Activated B cell treated with CpG ODN at 0.5 μM for 24 hours (primary cell): ENCODE results near the gene ANKRD13D. TPM values are rescaled to one million over a fixed set of nuclear protein-coding genes. Genes with fewer than 3 reads are reported as not detected.
"Not testable (repeated sequence)": the region's sequence is repeated elsewhere in the genome, so short reads cannot be mapped to it uniquely, and the experiment has no call there.

Experiments
- ATAC-seq: fragments of 200-7000 bp; cut with Tn5 transposase; one replicate; pipeline ENCODE4 v1.10.0; 2021; ENCODE audit warnings: low read depth, mild to moderate bottlenecking, moderate library complexity
- CTCF ChIA-PET: fragments of 350-600 bp; sonication (Branson Sonifier 250); formaldehyde crosslinking; loops from one replicate; lab custom pipeline; 2021; ENCODE audit warnings: antibody characterized with exemption; lab: Charles Lee
- POLR2A ChIA-PET: fragments of 350-600 bp; sonication (Branson Sonifier 250); formaldehyde crosslinking; loops from one replicate; lab custom pipeline; 2021; ENCODE audit warnings: antibody characterized with exemption; lab: Charles Lee
- DNase-seq: peaks from one replicate; pipeline ENCODE4 v3.0.0; 2022
- H3K27ac Mint-ChIP-seq: one replicate; pipeline ENCODE4 v1.8.0; 2020; ENCODE audit warnings: mixed read lengths
- H3K27me3 Mint-ChIP-seq: one replicate; pipeline ENCODE4 v1.8.0; 2021; ENCODE audit warnings: mixed read lengths
- H3K36me3 Mint-ChIP-seq: one replicate; pipeline ENCODE4 v1.8.0; 2021; ENCODE audit warnings: low read depth, mixed read lengths
- H3K4me1 Mint-ChIP-seq: one replicate; pipeline ENCODE4 v1.8.0; 2021; ENCODE audit warnings: mixed read lengths
- H3K4me3 Mint-ChIP-seq: one replicate; pipeline ENCODE4 v1.8.0; 2020; ENCODE audit warnings: mild to moderate bottlenecking, mixed read lengths
- H3K9me3 Mint-ChIP-seq: one replicate; pipeline ENCODE4 v1.8.0; 2020; ENCODE audit warnings: mixed read lengths
- intact Hi-C: fragments of 100-400 bp; cut with micrococcal nuclease; formaldehyde crosslinking; loops from one replicate; pipeline ENCODE4 v1.15.1; 2024
- total RNA-seq: library from RNA; stranded (reverse); gene quantifications from 2 replicates; pipeline ENCODE4 v1.2.3, GENCODE V29; 2022
- TF ChIP-seq, protein P1 (sequence below): fragments of 200-600 bp; IDR thresholded peaks from one replicate; pipeline ENCODE4 v1.8.0; 2022; ENCODE audit warnings: antibody characterized with exemption, mild to moderate bottlenecking

The ANKRD13D gene
- total RNA-seq, 1 donor from 2014 or later = 116 TPM

DNA sequence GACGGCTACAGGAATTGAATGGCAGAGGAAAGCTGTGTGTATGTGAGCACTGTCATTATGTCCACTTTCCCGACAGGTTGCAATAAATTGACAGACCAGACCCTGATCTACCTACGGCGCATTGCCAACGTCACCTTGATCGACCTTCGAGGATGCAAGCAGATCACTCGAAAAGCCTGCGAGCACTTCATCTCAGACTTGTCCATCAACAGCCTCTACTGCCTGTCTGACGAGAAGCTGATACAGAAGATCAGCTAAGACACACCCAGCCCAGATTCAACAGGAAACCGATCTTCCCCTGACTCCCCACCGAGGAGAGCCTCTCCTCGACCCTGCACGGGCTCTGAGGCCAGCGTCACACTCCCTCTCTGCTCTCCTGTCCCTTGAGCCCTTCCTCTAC, 34.3 kb upstream of the ANKRD13D start:
- intact Hi-C loops = no loop called here
- CTCF ChIA-PET = interaction anchor here (0.6 to 3.2 kb wide), 3 partner anchors 8 to 123 kb away, joined by 3 to 21 read pairs (median 3); no protein-coding TSS in a partner anchor
- Mint-ChIP-seq H3K27ac (peak overlapping the region; percentile 7), H3K4me3 (no peak overlapping the region), H3K36me3 (peaks cover 75% of the 10 kb centered on the region), H3K9me3 (no peaks in the 10 kb centered on the region), H3K27me3 (no peaks in the 10 kb centered on the region), H3K4me1 (peaks cover 8% of the 10 kb centered on the region)
- TF ChIP-seq, protein P1, sequence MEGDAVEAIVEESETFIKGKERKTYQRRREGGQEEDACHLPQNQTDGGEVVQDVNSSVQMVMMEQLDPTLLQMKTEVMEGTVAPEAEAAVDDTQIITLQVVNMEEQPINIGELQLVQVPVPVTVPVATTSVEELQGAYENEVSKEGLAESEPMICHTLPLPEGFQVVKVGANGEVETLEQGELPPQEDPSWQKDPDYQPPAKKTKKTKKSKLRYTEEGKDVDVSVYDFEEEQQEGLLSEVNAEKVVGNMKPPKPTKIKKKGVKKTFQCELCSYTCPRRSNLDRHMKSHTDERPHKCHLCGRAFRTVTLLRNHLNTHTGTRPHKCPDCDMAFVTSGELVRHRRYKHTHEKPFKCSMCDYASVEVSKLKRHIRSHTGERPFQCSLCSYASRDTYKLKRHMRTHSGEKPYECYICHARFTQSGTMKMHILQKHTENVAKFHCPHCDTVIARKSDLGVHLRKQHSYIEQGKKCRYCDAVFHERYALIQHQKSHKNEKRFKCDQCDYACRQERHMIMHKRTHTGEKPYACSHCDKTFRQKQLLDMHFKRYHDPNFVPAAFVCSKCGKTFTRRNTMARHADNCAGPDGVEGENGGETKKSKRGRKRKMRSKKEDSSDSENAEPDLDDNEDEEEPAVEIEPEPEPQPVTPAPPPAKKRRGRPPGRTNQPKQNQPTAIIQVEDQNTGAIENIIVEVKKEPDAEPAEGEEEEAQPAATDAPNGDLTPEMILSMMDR = no peak
- DNase-seq (no peak), ATAC-seq (no peak)
- POLR2A ChIA-PET = interaction anchor here (1.0 to 1.6 kb wide), 3 partner anchors 41 to 99 kb away, joined by 3 to 4 read pairs (median 3); no protein-coding TSS in a partner anchor

DNA sequence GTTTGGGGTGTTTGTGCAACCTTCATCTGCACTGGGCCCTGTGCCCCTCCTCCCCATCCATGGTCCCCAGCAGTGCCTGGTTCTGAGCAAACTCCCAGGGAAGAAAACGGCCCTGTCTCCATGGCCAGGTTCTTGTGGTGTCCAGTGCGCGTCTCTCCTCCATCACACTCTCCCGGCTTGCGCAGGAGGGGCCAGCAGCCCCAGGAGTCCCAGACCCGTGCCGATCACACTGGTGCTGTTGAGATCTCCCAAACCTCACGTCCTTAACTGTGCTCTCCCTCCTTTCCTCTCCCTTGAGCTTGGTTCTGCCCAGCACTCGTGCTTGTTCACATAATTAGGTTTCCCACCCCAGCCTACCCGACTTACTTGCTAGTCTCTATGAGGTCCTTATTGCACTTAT, 33.8 kb upstream of the ANKRD13D start:
- no peak overlapping the region for H3K27ac Mint-ChIP-seq
- TF ChIP-seq, protein P1 = no peak
- no peaks in the 10 kb centered on the region for H3K27me3 Mint-ChIP-seq
- DNase-seq = no peak
- peaks cover 70% of the 10 kb centered on the region for H3K36me3 Mint-ChIP-seq
- H3K4me1 Mint-ChIP-seq = peaks cover 8% of the 10 kb centered on the region
- ATAC-seq = no peak
- CTCF ChIA-PET = interaction anchor here (1.0 kb wide), 1 partner anchor 62 kb away, joined by 3 read pairs; no protein-coding TSS in a partner anchor
- H3K4me3 Mint-ChIP-seq = no peak overlapping the region
- no peaks in the 10 kb centered on the region for H3K9me3 Mint-ChIP-seq
- intact Hi-C loops = no loop called here
- POLR2A ChIA-PET = interaction anchor here (0.5 to 1.6 kb wide), 5 partner anchors 11 to 98 kb away, joined by 3 to 5 read pairs (median 3); no protein-coding TSS in a partner anchor

DNA sequence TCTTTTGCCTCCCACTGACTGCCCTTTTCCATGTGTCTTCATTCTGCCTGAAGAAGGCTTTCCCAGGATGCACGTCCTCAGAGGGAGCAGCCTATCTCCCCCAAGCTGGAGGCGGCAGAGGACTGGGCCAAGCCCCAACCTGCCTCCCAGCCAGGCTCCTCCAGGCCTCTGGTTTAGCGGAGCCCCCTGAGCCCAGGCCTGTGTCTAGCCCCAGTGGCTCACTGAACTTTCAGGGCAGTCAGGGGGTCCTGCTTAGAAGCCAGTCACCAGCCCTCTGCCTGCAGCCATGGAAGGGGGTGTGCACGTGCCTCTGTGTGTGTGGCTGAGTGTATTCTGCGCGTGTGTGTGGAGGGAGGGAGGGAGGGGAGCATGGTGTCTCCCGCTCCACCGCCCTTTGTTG, 33.2 kb upstream of the ANKRD13D start:
- DNase-seq (no peak), ATAC-seq (no peak)
- Mint-ChIP-seq H3K4me3 (no peak overlapping the region), H3K36me3 (peaks cover 65% of the 10 kb centered on the region), H3K27ac (no peak overlapping the region), H3K27me3 (no peaks in the 10 kb centered on the region), H3K4me1 (peaks cover 8% of the 10 kb centered on the region), H3K9me3 (no peaks in the 10 kb centered on the region)
- ChIA-PET POLR2A (interaction anchor here (0.5 to 1.6 kb wide), 5 partner anchors 11 to 98 kb away, joined by 3 to 5 read pairs (median 3); no protein-coding TSS in a partner anchor), CTCF (no interaction called here)
- intact Hi-C loops = no loop called here
- TF ChIP-seq, protein P1 = no peak

GRCh38 chr11:67256477-67257135, 32.5 kb upstream of the ANKRD13D start:
- no peaks in the 10 kb centered on the region for H3K9me3 Mint-ChIP-seq
- TF ChIP-seq, protein P1 = no peak
- no peaks in the 10 kb centered on the region for H3K27me3 Mint-ChIP-seq
- H3K27ac Mint-ChIP-seq = no peak overlapping the region
- intact Hi-C loops = no loop called here
- H3K4me3 Mint-ChIP-seq = no peak overlapping the region
- peaks cover 57% of the 10 kb centered on the region for H3K36me3 Mint-ChIP-seq
- H3K4me1 Mint-ChIP-seq = peaks cover 11% of the 10 kb centered on the region
- ChIA-PET POLR2A (interaction anchor here (1.4 to 1.6 kb wide), 2 partner anchors 43 to 61 kb away, joined by 3 to 4 read pairs; no protein-coding TSS in a partner anchor), CTCF (no interaction called here)
- ATAC-seq (no peak), DNase-seq (no peak)

- Mint-ChIP-seq H3K27me3 (peaks cover 2% of the 10 kb centered on the region), H3K27ac (peak overlapping the region; percentile 16), H3K4me3 (no peak overlapping the region), H3K4me1 (peaks cover 25% of the 10 kb centered on the region), H3K9me3 (no peaks in the 10 kb centered on the region), H3K36me3 (peaks cover 19% of the 10 kb centered on the region)
- ChIA-PET CTCF (no interaction called here), POLR2A (interaction anchor here (0.7 kb wide), 2 partner anchors 84 to 412 kb away, joined by 4 to 10 read pairs; no protein-coding TSS in a partner anchor)
- intact Hi-C loops = no loop called here
- DNase-seq (no peak), ATAC-seq (no peak)
- TF ChIP-seq, protein P1 = no peak
These were observed 28.7 kb upstream of the ANKRD13D start for GRCh38 chr11:67260406-67260805.

DNA sequence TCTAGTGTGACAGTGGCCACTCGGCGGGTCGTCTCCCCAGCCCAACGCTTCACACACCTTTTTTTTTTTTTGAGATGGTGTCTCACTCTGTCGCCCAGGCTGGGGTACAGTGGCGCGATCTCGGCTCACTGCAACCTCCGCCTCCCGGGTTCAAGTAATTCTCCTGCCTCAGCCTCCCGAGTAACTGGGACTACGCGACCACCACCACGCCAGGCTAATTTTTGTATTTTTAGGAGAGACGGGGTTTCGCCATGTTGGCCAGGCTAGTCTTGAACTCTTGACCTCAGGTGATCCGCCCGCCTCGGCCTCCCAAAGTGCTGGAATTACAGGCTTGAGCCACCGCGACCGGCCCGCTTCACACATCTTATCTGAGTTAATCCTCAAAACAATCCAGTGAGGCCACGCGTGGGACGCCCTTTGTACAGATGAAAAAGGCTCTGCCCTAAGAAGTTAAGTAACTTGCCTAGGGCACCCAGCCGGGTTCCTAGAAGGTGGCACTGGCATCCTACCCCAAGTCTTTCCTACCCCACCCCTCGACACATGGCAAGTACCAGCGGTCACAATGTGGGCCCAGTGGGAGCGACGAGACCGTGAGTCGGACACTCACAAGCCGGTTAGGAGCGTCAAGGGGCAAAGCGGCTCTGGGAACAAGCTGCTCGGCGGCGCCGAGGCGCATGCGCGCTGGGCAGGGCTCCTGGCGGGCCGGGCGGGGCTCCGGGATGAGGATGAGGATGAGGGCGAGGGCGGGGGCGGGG, 28.0 kb upstream of the ANKRD13D start:
- ATAC-seq, H3K9me3 Mint-ChIP-seq, H3K27me3 Mint-ChIP-seq, DNase-seq, H3K27ac Mint-ChIP-seq, intact Hi-C loops: not testable (repeated sequence)
- peak overlapping the region; percentile 58 for H3K4me3 Mint-ChIP-seq
- peaks cover 13% of the 10 kb centered on the region for H3K36me3 Mint-ChIP-seq
- H3K4me1 Mint-ChIP-seq = peaks cover 30% of the 10 kb centered on the region
- CTCF ChIA-PET = interaction anchor here (1.2 to 5.1 kb wide), 14 partner anchors 8 to 180 kb away, joined by 3 to 75 read pairs (median 8); partner anchors contain the start of gene ANKRD13D
- POLR2A ChIA-PET = interaction anchor here (0.9 to 3.8 kb wide), 6 partner anchors 21 to 178 kb away, joined by 4 to 53 read pairs (median 8); no protein-coding TSS in a partner anchor
